ENCODE measurements around the gene ERBB4. TPM values are rescaled to one million over a fixed set of nuclear protein-coding genes. Genes with fewer than 3 reads are reported as not detected.

Gene ERBB4
- total and polyA plus RNA-seq, 10 of the 15 experiments (the other 5 are each of a cell fraction or from before 2014, with no cell fraction given) = under 0.01 to 0.23 (median 0.01) TPM; not detected in 4

- CTCF ChIA-PET = interaction anchor here (3.9 kb wide), 1 partner anchor 18 kb away, joined by 17 read pairs; no protein-coding TSS in a partner anchor
- H3K4me2 ChIP-seq (ENCODE audit: control insufficient read depth, insufficient read depth) = no peak overlapping the region
- DNase-seq (ENCODE audit: low read depth, low spot score) = no peak
- no peak for TF ChIP-seq E2F8 (IDR thresholded peaks at IDR 0.05; ENCODE audit: low read depth, partially characterized antibody)
- TF ChIP-seq ZBTB40 (IDR thresholded peaks at IDR 0.05; ENCODE audit: borderline replicate concordance) = no peak
- TF ChIP-seq FOXK2 (IDR thresholded peaks at IDR 0.05) = no peak
- TF ChIP-seq MEF2B (IDR thresholded peaks at IDR 0.05; ENCODE audit: partially characterized antibody, poor library complexity, severe bottlenecking) = no peak
- no TSS peak for BruUV-seq (replicated peaks)
- in situ Hi-C loops (cut with MboI) (no loop called here), intact Hi-C loops (cut with micrococcal nuclease; ENCODE audit: unreplicated experiment) (loop anchor here (5.0 kb wide), 1 partner anchor 388 kb away; no protein-coding TSS in a partner anchor)
- H4K20me1 ChIP-seq (ENCODE audit: control insufficient read depth, insufficient read depth) = no peaks in the 10 kb centered on the region
- H3K79me2 ChIP-seq (ENCODE audit: control insufficient read depth, insufficient read depth, low read length) = no peaks in the 10 kb centered on the region
- H3K4me3 ChIP-seq = no peak overlapping the region
- ATAC-seq = no peak
- no peak overlapping the region for H2AFZ ChIP-seq (ENCODE audit: control insufficient read depth, low read depth, low read length)
- POLR2A ChIA-PET = no interaction called here
- H3K27me3 ChIP-seq (replicated peaks in 1 of 2; ENCODE audit: control insufficient read depth in 2 of 2, insufficient read depth in 2 of 2, low read length in 1 of 2) = no peaks in the 10 kb centered on the region
- SMC1A ChIA-PET (ENCODE audit: uncharacterized antibody, unreplicated experiment) = interaction anchor here (1.0 kb wide), 1 partner anchor 29 kb away, joined by 4 read pairs; no protein-coding TSS in a partner anchor
- no peak for FAIRE-seq
- no peak overlapping the region for H3K27ac ChIP-seq (ENCODE audit: control insufficient read depth, insufficient read depth)
- RAD21 ChIA-PET (ENCODE audit: unreplicated experiment) = no interaction called here
- H3K9me3 ChIP-seq (replicated peaks; ENCODE audit: control insufficient read depth, insufficient read depth, low read length) = no peaks in the 10 kb centered on the region
- no peak overlapping the region for H3K9ac ChIP-seq (ENCODE audit: control insufficient read depth, insufficient read depth, low read length)
- H3K4me1 ChIP-seq (ENCODE audit: control insufficient read depth, insufficient read depth, low read length) = no peaks in the 10 kb centered on the region
- no peaks in the 10 kb centered on the region for H3K36me3 ChIP-seq (ENCODE audit: control insufficient read depth in 2 of 2, insufficient read depth in 2 of 2, low read length in 1 of 2)
Observed at GRCh38 chr2:212549941-212550340, 11.3 kb upstream of the ERBB4 start.
